ENCODE results near the gene LINC01488.

- TF ChIP-seq, protein P1, sequence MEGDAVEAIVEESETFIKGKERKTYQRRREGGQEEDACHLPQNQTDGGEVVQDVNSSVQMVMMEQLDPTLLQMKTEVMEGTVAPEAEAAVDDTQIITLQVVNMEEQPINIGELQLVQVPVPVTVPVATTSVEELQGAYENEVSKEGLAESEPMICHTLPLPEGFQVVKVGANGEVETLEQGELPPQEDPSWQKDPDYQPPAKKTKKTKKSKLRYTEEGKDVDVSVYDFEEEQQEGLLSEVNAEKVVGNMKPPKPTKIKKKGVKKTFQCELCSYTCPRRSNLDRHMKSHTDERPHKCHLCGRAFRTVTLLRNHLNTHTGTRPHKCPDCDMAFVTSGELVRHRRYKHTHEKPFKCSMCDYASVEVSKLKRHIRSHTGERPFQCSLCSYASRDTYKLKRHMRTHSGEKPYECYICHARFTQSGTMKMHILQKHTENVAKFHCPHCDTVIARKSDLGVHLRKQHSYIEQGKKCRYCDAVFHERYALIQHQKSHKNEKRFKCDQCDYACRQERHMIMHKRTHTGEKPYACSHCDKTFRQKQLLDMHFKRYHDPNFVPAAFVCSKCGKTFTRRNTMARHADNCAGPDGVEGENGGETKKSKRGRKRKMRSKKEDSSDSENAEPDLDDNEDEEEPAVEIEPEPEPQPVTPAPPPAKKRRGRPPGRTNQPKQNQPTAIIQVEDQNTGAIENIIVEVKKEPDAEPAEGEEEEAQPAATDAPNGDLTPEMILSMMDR (conservative IDR thresholded peaks at IDR 0.05; ENCODE audit: low read depth in 2 of 2), result no peak
- no peak for TF ChIP-seq EZH2phosphoT487 (IDR thresholded peaks at IDR 0.05; ENCODE audit: unreplicated experiment)
- TF ChIP-seq REST (IDR thresholded peaks at IDR 0.05; ENCODE audit: unreplicated experiment), result no peak
- TF ChIP-seq STAT1 (IDR thresholded peaks at IDR 0.05; ENCODE audit: unreplicated experiment), result no peak
- TF ChIP-seq EZH2 (IDR thresholded peaks at IDR 0.05; ENCODE audit: low read depth, unreplicated experiment), result no peak
- no peak for TF ChIP-seq NANOG (IDR thresholded peaks at IDR 0.05; ENCODE audit: borderline replicate concordance)
- no peak for TF ChIP-seq POLR2AphosphoS5 (IDR thresholded peaks at IDR 0.05; ENCODE audit: low read depth)
- no peak for TF ChIP-seq JUNB (IDR thresholded peaks at IDR 0.05; ENCODE audit: unreplicated experiment)
- no peak for TF ChIP-seq CREB1 (CRISPR knock-in tag; IDR thresholded peaks at IDR 0.05; ENCODE audit: low read depth)
These were observed 13.4 kb downstream of the LINC01488 start for GRCh38 chr11:69494851-69495250.
